GM18499 (cell line): ENCODE results near the gene NETO2.
"Not testable (repeated sequence)": the region's sequence is repeated elsewhere in the genome, so short reads cannot be mapped to it uniquely, and the experiment has no call there.

Experiments used
- ATAC-seq: cut with Tn5 transposase; IDR thresholded peaks from one replicate; pipeline ENCODE4 v1.9.1; 2021; ENCODE audit warnings: moderate number of reproducible peaks; ENCODE audit not compliant: insufficient read depth, unreplicated experiment

NETO2 gene

DNA sequence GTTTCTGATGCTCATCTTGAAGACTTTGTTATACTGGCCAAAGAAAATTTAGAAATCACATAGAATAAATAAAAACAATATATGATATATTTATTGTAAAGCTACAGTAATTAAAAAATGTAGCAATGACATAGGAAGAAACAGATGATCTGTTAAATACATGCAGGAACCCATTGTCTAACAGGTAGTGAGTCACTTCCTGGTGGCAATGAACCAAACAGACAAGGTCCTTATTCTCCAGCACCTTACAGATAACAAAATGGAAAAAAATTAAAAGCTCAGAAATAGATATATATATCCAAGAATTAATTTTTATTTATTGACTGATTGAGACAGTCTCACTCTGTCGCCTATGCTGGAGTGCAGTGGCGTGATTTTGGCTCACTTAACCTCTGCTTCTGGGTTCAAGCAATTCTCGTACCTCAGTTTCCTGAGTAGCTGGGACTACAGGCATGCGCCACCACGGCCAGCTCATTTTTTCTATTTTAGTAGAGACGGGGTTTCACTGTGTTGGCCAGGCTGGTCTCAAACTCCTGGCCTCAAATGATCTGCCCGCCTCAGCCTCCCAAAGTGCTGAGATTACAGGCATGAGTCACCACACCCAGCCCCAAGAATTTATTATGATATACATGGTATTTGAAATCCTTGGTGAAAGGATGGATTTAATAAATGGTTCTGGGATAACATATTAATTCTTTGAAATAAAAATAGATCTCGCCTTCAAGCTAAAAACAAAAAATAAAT, 7.5 kb downstream of the NETO2 start:
- ATAC-seq: no peak

DNA sequence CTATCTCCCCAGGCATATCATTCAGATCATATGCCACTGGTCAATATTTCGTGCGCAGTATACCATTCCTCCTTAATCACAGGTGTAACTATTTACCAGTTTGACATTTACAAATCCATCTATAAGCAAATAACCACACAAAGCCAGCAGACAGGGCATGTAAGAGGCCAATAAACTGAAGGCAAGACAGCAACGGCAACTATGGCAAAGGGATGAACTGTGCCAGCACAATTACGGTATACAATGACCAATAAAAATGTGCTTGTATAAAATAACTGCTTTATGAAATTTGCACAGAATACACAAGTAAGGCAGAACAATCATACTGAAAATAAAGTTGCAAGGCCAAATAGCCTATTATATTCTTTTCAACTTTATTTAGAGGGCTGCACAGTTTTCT, 9.2 kb downstream of the NETO2 start:
- no peak for ATAC-seq

DNA sequence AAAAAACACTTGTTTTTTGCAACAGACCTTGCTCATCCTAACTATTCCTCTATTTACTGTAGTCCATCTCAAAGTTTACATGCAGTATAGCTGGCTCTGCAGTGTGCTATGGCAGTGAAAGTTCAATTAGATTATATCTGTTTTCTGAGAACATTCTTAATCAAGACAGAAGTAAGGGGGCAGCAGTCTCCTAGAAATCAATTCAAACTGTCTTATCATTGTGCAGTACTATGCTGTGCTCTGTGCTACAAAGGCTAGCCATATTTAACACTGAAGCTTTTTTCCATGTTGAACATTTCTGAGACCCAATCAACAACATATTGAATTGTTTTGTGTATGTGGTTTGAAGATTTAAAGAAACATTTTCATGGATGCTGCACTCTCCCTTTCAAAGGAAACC, 11.4 kb downstream of the NETO2 start:
- no peak for ATAC-seq

DNA sequence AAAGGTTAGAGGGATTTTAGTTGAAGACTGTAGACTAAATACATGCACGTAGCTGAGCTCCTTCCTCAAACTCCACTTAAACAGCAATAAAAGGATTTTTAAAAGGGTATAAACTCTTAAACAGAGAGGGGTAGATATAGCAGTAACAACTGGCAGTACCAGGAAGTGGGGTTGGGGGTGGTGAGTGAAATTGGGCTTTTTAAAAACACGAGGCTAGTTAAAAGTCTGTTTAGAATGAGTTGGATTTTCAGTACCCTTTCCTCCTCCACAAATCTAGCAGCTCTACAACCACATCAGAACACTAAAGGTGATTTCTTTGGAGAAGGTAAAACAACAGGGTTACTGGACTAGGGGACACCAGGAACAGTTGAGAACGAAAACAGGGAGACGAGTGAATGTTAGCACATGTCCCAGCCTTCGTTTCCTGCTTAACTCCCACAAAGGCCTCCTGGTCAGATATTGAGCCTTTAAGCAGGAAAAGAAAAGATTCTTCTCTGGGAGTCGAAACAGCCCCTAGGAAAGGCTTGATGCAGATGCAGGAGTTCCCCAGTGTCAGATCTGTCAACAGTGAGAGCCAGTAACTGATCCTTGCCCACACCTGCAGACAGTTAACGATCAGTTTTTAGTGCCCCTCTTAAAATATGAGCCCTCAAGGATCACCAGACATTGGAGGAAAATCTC, 13.8 kb downstream of the NETO2 start:
- no peak for ATAC-seq

DNA sequence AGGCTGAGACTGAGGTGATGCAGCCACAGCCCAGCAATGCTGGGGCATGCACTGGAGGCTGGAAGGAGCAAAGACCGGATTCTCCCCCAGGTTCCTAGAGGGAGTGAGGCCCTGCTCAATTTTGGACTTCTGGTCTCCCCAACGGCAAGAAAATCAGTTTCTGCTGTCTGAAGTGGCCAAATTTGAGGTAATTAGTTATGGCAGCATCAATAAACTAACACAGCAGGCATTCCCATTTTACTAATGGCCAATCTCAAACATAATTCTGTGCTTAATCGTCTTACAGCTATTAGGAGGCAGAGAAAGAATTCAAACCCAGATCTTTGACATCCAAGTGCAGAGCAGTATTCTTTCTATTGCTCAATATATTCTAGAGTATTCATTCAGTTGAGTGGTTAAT, 16.2 kb downstream of the NETO2 start:
- no peak for ATAC-seq

DNA sequence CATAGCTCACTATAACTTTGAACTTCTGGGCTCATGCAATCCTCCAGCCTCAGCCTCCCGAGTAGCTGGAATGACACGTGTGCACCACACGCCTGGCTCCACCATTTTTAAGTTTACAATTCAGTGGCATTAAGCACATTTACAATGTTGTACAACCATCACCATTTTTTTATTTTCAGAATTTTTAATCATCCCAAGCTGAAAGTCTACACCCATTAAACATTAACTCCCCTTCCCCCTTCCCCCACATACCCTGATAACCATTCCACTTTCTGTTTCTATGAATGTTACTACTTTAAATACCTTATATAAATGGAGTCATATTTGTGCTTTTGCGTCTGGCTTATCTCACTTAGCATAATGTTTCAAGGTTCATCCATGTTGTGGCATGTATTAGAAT, 18.0 kb downstream of the NETO2 start:
- no peak for ATAC-seq

DNA sequence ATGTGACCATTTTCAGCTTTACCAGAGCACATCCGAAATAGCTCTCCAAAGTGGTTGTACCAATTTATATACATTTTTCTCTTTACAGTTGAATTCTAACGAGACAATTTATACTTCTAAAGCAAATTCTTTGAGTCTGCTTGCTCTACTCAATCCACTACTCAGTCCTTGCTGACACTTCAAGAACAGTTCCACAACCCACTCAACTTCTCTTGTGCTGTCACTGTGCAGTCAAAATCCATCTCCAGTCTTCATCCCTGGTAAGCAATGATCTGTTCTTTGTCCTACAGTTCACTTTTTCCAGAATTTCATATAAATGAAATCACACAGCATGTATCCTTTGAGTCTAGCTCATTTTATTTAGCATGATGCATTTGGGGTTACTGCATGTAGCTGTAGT, 30.6 kb downstream of the NETO2 start:
- no peak for ATAC-seq

DNA sequence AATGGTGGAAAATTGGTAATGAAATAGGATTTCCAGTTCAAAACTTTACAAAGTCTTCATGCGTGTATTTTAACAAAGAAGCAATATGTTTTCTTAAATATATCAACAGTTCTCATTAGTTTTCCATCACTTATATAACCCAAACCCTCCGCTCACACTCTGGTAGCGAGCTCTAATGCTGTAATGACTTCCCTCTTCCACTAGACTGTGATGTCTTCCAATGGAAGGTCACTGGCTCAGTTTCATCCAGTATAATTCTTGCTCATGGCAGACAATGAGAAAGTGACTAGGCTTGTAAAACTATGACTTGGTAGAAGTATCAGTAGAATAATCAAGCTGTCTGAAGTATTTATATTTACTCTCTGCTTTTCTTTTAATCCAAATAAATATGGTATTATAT, 32.8 kb downstream of the NETO2 start:
- no peak for ATAC-seq

DNA sequence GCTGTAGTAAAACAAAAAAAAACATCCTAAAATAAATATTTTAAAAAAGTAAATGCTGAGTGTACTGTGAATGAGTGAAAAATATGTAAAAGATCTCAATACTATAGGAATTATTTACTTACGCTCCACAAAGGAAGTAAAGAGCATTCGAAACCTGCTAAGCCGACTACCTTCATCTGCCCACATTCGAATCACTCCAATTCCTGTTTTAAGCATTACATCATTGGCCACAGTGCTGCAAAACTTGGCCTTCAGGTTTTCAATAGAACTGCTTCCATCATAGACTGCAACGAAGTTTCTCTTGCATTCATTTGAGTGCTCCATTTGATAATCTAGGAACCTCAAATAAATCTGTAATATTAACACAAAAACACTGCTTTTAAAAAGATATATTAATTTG, 34.4 kb downstream of the NETO2 start:
- no peak for ATAC-seq

DNA sequence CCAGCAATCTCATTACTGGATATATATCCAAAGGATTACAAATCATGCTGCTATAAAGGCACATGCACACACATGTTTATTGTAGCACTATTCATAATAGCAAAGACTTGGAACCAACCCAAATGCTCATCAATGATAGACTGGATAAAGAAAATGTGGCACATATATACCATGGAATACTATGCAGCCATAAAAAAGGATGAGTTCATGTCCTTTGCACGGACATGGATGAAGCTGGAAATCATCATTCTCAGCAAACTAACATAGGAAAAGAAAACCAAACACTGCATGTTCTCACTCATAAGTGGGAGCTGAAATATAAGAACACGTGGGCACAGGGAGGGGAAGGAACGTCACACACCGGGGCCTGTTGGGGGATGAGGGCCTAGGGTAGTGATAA, 40.8 kb downstream of the NETO2 start:
- not testable (repeated sequence) for ATAC-seq

DNA sequence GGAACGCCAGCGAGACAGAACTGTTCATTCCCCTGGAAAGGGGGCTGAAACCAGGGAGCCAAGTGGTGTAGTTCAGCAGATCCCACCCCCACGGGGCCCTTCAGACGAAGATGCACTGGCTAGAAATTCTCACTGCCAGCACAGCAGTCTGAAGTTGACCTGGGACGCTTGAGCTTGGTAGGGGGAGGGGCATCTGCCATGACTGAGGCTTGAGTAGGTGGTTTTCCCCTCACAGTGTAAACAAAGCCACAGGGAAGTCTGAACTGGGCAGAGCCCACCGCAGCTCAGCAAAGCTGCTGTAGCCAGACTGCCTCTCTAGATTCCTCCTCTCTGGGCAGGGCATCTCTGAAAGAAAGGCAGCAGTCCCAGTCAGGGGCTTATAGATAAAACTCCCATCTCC, 46.6 kb downstream of the NETO2 start:
- ATAC-seq: not testable (repeated sequence)

DNA sequence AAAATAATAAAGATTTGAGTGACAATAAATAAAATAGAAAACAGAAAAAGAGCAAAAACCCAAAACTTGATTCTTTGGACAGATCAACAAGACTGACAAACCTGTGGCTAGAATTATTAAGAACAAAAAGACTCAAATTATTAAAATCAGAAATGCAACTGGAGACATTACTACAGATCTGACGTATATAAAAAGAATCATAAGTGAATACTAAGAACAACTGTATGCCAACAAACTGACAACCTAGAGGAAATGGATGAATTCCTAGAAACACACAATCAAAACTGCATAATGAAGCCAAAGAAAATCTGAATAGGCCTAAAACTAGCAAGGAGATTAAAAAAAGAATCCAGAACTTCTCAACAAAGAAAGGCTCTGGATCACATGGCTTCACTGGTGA, 47.4 kb downstream of the NETO2 start:
- no peak for ATAC-seq

DNA sequence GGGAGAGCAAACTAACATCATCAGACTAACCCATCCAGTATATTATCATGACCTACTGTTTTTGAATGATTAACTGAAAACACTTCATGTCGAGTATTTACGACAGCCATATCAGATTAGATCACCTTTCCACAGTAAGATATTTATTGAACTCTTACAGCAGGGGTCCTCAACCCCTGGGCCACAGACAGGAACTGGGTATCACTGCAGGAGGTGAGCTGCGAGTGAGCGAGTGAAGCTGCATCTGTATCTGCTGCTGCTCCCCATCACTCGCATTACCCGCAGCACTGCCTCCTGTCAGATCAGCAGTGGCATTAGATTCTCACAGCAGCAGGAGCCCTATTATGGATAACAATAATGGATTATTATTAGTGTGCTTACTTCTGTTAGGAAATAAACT, 59.5 kb downstream of the NETO2 start:
- no peak for ATAC-seq

DNA sequence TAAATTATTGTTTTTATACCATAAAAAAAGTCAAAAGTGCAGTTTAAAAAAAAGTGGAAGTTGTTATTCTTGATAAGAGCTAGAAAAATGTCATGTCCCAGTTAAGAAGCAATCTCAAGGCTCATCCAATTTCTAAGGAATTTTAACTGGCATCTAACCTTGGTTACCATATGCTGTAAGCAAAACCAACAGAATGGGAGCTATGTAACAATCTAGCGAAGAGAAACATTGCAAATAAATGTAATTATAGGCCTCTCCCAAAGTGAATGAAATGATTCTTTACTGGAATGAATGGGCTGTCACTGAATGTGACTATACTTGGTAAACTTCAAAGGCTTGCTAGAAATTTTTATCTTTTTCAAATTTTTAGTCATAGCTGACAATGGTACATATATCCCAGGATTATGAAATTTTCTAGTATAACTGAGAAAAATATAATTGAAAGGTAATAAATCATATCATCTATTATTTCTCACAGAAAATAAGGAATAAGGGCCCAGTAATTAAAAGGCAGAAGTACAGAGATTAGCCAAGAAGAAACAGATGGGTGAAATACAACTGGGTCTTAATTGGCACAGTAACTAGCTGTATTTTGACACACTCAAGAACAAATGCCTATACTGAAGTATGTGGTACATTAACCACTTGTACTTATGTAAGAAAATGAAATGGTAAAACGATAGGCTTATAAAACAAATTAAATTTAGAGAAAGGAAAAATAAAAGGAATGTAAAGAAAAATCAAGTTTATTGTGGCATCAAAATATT, 61.5 kb downstream of the NETO2 start:
- ATAC-seq: no peak

DNA sequence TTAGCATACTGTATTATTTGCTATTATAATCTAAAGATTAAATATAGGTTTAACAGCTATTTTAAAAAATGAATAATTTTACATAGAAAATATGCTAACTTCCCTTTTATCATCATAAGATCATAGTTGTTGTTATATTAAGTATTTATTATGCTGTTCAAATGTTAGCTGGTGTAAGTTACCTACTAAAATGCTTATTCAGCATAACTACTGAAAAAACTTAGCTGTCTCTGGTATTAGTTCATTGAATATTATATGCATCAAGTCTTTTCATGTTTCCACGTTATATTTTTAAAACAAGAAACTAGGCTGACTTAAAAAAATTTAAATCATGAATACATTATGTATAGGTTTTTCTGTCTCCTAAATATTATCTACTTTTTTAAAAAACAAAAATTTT, 62.6 kb downstream of the NETO2 start:
- ATAC-seq: no peak

DNA sequence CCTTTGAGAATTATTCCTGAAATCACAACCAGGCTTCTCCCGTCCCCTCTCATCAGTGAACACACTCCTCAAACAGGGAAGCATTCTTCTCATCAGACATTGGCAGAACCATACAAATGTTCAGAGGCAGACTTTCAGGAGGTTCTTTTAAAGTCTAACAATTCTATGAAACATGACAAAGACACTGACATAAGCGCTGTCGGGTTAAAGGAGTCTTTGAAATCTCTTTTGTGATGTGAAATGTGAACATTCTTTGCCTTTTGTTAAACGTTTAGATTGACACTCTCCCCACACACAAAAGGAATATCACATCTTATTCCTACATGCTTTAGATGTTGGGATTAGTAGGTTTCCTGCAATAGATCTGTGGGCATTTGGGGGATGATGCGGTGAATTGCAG, 63.9 kb downstream of the NETO2 start:
- ATAC-seq: no peak

DNA sequence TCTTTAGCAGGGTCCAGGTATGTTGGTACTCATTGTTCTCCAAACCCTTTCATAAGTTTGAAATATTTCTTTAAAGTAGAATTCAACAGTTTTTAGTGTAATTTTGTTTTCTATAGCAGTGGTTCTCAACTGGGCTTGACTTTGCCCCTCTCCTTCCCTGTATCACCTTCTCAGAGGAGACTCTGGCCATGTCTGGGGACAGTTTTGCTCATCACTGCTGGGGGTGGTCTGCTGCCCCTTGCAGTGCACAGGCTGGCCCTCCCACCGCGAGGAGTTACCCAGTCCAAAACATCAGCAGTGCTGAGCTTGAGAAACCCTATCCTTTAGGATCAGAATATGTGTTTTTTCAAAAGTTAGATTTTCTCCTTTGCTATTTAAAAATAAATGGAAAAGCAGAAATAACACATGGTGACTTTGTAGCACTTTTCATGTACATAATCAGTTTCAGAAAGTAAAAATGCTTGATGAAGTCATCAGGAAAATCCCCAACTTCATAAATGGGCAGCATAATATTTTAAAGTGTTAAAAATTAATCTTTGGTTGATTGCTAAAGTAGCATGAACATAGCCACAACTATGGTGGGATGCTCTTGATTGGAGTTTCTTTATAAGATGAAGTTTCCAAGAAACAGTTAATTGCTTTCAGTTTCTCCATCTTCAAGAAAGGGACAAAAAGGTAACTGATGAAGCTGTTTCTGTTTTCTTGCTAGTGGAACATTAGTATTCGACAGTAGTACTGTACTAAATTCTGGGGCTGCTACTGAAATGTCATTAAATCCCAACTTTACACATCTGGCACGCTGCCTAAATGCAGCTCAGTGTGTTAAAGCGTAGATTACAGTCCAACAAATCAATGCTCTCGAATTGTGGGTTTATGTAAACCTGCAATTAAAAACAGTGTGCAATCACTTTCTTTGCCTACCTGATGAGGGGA, 70.3 kb downstream of the NETO2 start:
- ATAC-seq: no peak

DNA sequence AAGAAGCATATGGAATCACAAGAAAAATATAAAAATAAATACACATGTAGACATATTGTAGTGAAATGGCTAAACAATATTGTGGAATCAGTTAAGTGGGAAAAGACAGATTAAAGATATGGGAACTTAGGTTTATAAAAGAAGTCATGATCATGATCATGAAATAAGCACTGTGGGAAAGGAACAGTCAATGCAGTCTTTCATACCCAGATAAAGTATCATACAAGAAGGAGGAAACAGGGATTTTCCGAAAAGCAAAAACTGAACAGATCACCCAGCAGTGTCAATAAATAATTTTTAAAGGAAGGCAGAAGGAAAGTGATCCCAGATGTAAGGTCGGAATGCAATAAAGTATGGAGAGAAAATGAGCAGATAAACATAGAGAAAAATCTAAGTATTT, 71.6 kb downstream of the NETO2 start:
- no peak for ATAC-seq

DNA sequence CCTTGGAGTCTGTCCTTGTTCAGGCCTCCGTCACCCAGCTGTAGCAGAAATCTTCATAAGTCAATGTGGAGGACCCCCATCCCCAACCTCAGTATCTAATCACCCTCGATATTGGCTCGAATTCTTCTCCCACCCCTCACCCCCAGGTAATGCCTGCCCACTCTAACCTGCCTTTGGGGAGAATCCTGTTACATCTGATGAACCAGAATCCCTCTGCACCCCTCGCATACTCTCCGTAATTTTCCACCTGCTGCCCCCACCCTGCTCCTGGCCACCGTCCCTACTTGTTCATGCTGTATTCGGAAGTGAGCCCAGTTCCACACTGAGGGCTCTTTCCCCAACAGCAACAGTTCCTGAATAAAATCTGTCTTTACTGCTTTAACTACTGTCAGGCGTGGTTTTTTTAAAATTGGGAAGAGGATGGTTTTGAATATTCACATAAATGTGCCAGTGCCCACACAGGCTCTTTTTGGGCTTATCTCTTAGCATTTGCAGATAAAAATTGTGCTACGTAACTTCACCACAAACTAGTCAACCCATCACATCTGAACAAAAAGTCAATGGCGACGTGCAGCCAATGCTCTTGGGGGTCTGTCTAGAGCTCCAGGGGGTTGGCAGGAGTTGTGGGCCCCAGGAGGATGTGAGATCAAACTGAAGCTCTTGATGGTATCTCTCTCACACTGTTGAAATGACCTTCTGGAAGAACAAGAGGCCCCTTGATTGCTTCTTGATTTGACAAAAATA, 73.7 kb downstream of the NETO2 start:
- no peak for ATAC-seq

DNA sequence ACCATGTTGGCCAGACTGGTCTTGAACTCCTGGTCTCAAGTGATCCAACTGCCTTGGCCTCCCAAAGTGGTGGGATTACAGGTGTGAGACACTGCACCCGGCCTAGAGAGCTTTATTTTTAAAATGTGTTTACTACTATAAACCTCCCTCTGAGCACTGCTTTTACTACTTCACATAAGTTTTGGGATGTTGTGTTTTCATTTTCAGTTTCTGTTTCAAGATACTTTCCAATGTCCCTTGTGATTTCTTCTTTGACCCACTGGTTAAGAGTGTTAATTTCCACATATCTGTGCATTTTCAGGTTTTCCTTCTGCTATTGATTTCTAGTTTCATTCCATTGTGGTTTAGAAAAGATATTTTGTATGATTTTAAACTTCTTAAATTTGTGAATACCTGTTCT, 74.4 kb downstream of the NETO2 start:
- no peak for ATAC-seq
